NCI-H1930 (cell line): ENCODE results near the gene GPC3.
"Not testable (repeated sequence)": the region's sequence is repeated elsewhere in the genome, so short reads cannot be mapped to it uniquely, and the experiment has no call there.

Experiments
- DNase-seq, 2 experiments: peaks; one replicate each; lab custom pipeline; 2025; lab: John Stamatoyannopoulos, UW

GPC3 gene

GRCh38 chrX:133995759-133996158 is 10.4 kb upstream of the GPC3 start:
- DNase-seq: no peak

GRCh38 chrX:133994576-133994975 is 9.2 kb upstream of the GPC3 start:
- DNase-seq: no peak

GRCh38 chrX:133992882-133993281 is 7.5 kb upstream of the GPC3 start:
- DNase-seq: no peak

GRCh38 chrX:133991814-133992213 is 6.4 kb upstream of the GPC3 start:
- DNase-seq: no peak

- DNase-seq: not testable (repeated sequence)
Measured at GRCh38 chrX:133991057-133991456, 5.7 kb upstream of the GPC3 start.

GRCh38 chrX:133989993-133990392 is 4.6 kb upstream of the GPC3 start:
- no peak for DNase-seq

GRCh38 chrX:133989490-133989889 is 4.1 kb upstream of the GPC3 start:
- DNase-seq: no peak

GRCh38 chrX:133988010-133988409 is 2.6 kb upstream of the GPC3 start:
- no peak for DNase-seq

- DNase-seq: no peak
Measured at GRCh38 chrX:133987188-133987587, 1.8 kb upstream of the GPC3 start.

- DNase-seq: peak in 1 of 2 experiments; percentile 28
Measured at GRCh38 chrX:133985967-133986683, 731 bp upstream of the GPC3 start.

GRCh38 chrX:133984857-133985163 is 584 bp downstream of the GPC3 start:
- no peak for DNase-seq

- DNase-seq: no peak
Measured at GRCh38 chrX:133983974-133984845, 1.2 kb downstream of the GPC3 start.

- DNase-seq: no peak
Measured at GRCh38 chrX:133983256-133983973, 2.0 kb downstream of the GPC3 start.

- no peak for DNase-seq
Measured at GRCh38 chrX:133981924-133982323, 3.5 kb downstream of the GPC3 start.

- DNase-seq: no peak
Measured at GRCh38 chrX:133980832-133981588, 4.4 kb downstream of the GPC3 start.

- no peak for DNase-seq
Measured at GRCh38 chrX:133980406-133980805, 5.0 kb downstream of the GPC3 start.

GRCh38 chrX:133979641-133980230 is 5.7 kb downstream of the GPC3 start:
- no peak for DNase-seq

- DNase-seq: no peak
Measured at GRCh38 chrX:133973704-133974103, 11.7 kb downstream of the GPC3 start.

- no peak for DNase-seq
Measured at GRCh38 chrX:133972916-133973315, 12.5 kb downstream of the GPC3 start.

- DNase-seq: no peak
Measured at GRCh38 chrX:133971586-133971985, 13.8 kb downstream of the GPC3 start.

- no peak for DNase-seq
Measured at GRCh38 chrX:133970076-133970475, 15.3 kb downstream of the GPC3 start.

GRCh38 chrX:133969191-133969590 is 16.2 kb downstream of the GPC3 start:
- no peak for DNase-seq
